Activated T-helper 17 cell treated with anti-CD3 and anti-CD28 coated beads, Interleukin-2, amount 50 U/mL, for 72 hours (primary cell): Measurements from ENCODE around the gene MVB12B. TPM values are rescaled to one million over a fixed set of nuclear protein-coding genes. Genes with fewer than 3 reads are reported as not detected.
"Not testable (repeated sequence)": the region's sequence is repeated elsewhere in the genome, so short reads cannot be mapped to it uniquely, and the experiment has no call there.

Source experiments
- ATAC-seq: fragments of 150-1000 bp; cut with Tn5 transposase; replicated peaks from 2 replicates; pipeline ENCODE4 v1.10.0; 2021; ENCODE audit warnings: mild to moderate bottlenecking, moderate library complexity
- H3K27ac Mint-ChIP-seq: one replicate; pipeline ENCODE4 v1.8.0; 2022; ENCODE audit warnings: mixed read lengths
- H3K27me3 Mint-ChIP-seq: one replicate; pipeline ENCODE4 v1.8.0; 2022; ENCODE audit warnings: mixed read lengths
- H3K36me3 Mint-ChIP-seq: one replicate; pipeline ENCODE4 v1.8.0; 2022; ENCODE audit warnings: low read depth, mild to moderate bottlenecking, mixed read lengths
- H3K4me1 Mint-ChIP-seq: one replicate; pipeline ENCODE4 v1.8.0; 2022; ENCODE audit warnings: mixed read lengths
- H3K4me3 Mint-ChIP-seq: one replicate; pipeline ENCODE4 v1.8.0; 2022; ENCODE audit warnings: mild to moderate bottlenecking, mixed read lengths
- H3K9me3 Mint-ChIP-seq: one replicate; pipeline ENCODE4 v1.8.0; 2022; ENCODE audit warnings: mixed read lengths
- total RNA-seq, 2 donors: library from RNA; stranded (reverse); gene quantifications; one replicate each; pipeline ENCODE4 v1.2.3, GENCODE V29; 2022

The MVB12B gene, protein sequence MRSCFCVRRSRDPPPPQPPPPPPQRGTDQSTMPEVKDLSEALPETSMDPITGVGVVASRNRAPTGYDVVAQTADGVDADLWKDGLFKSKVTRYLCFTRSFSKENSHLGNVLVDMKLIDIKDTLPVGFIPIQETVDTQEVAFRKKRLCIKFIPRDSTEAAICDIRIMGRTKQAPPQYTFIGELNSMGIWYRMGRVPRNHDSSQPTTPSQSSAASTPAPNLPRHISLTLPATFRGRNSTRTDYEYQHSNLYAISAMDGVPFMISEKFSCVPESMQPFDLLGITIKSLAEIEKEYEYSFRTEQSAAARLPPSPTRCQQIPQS
- total RNA-seq = 1 to 10 TPM; 3.9 TPM

GRCh38 chr9:126326228-126327005 lies at the start of gene MVB12B:
Gene MVB12B, plus strand, starts transcription at chr9:126326829. Its CDS starts 101 bp downstream, at chr9:126326930.
- Mint-ChIP-seq H3K9me3 (no peaks in the 10 kb centered on the region), H3K4me3 (peak within 1 kb of the TSS; percentile 73)
- ATAC-seq = peak; percentile 81

GRCh38 chr9:126283799-126284465 lies 42.7 kb upstream of the MVB12B start:
- Mint-ChIP-seq H3K9me3 (peaks cover 3% of the 10 kb centered on the region), H3K36me3 (no peaks in the 10 kb centered on the region), H3K4me3 (no peak overlapping the region), H3K27me3 (peaks cover 12% of the 10 kb centered on the region), H3K4me1 (no peaks in the 10 kb centered on the region), H3K27ac (no peak overlapping the region)
- no peak for ATAC-seq

More at GRCh38 chr9:126326228-126327005, at the start of gene MVB12B:
- Mint-ChIP-seq H3K27ac (peak within 1 kb of the TSS; percentile 72), H3K36me3 (no peaks in the 10 kb centered on the region), H3K27me3 (no peaks in the 10 kb centered on the region), H3K4me1 (peaks cover 6% of the 10 kb centered on the region)

GRCh38 chr9:126285652-126286051 lies 41.0 kb upstream of the MVB12B start:
- not testable (repeated sequence) for H3K9me3 Mint-ChIP-seq, H3K27me3 Mint-ChIP-seq, H3K4me3 Mint-ChIP-seq, H3K36me3 Mint-ChIP-seq, H3K27ac Mint-ChIP-seq, ATAC-seq, H3K4me1 Mint-ChIP-seq

DNA sequence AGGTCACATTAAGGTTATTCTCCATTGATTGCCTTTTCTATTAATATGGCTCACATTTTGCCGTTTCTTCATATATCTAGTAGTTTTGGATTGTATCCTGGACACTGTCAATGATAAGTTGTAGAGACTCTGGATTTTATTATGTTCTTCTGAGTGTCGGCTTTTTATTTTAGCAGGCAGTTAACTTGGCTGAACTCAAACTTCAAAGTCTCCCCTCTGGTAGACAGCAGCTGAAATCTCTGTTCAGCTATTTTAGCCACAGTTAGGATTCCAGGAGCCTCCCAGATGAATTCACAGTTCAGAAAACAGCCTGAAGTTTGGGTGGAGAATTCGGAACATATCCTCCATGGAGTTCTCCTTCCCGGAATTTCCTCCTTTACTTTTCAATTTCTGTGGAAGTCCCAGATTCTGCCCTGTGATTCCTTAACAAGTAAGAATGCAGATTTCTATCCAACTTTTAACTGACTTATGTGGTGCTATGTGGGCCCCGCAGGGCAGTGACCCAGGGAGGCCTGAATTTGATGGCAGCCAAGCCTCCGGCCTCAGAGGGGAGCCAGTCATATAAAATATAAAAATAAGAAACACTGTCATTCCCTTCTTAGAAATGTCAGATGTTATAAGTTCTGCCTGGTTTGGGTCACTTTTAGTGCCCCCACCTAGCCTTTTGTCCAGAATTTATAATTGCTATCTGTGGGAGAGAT lies 39.3 kb upstream of the MVB12B start:
- H3K36me3 Mint-ChIP-seq = no peaks in the 10 kb centered on the region
- ATAC-seq = no peak
- no peak overlapping the region for H3K27ac Mint-ChIP-seq
- no peaks in the 10 kb centered on the region for H3K4me1 Mint-ChIP-seq
- H3K27me3 Mint-ChIP-seq = peaks cover 8% of the 10 kb centered on the region
- H3K4me3 Mint-ChIP-seq = no peak overlapping the region
- H3K9me3 Mint-ChIP-seq = no peaks in the 10 kb centered on the region

- no peaks in the 10 kb centered on the region for H3K9me3 Mint-ChIP-seq
- H3K4me1 Mint-ChIP-seq = no peaks in the 10 kb centered on the region
- H3K36me3 Mint-ChIP-seq = no peaks in the 10 kb centered on the region
- peaks cover 8% of the 10 kb centered on the region for H3K27me3 Mint-ChIP-seq
- ATAC-seq = no peak
- H3K4me3 Mint-ChIP-seq = no peak overlapping the region
- H3K27ac Mint-ChIP-seq = no peak overlapping the region
Measured at GRCh38 chr9:126290871-126291270, 35.8 kb upstream of the MVB12B start.

- no peak overlapping the region for H3K4me3 Mint-ChIP-seq
- H3K27me3 Mint-ChIP-seq = peaks cover 10% of the 10 kb centered on the region
- ATAC-seq = no peak
- no peak overlapping the region for H3K27ac Mint-ChIP-seq
- no peaks in the 10 kb centered on the region for H3K9me3 Mint-ChIP-seq
- no peaks in the 10 kb centered on the region for H3K4me1 Mint-ChIP-seq
- H3K36me3 Mint-ChIP-seq = no peaks in the 10 kb centered on the region
Measured at GRCh38 chr9:126291925-126292324, 34.7 kb upstream of the MVB12B start.

DNA sequence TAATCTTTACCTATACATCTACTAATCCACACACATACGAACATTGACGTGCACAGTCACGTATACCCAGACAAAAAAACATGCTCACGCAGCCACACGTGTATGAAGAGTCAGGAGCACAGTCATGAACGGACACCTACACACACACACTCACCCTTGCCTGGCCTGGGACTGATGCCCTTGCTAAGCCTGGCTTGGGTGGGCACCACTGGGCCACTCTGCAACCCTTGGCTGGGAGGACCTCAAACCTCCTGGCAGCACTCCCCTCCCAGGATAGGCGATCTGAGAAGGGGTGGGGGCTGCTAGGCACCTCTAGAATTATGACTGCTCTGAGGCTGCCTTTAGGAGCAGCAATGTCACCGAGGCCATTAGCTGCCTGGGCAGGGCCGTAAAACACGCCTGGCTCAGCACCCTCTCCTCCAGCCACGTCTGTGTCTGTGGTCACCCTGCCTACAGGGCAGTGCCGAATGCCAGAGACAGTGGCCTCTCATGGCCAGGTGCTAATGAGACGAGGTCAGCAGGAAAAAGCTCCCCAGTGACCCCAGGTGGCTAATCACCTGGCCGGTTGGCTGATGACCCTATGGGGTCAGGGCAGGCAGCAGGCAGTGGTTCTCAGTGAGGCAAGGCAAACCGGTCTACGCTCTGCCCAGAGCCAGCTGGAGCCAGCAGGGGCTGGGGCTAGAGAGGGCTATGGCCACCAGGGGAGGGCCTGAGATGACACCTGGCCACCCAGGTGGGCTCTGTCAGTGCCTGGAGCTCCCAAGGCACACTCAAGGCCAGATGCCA lies 33.7 kb upstream of the MVB12B start:
- ATAC-seq = no peak
- Mint-ChIP-seq H3K27me3 (peaks cover 10% of the 10 kb centered on the region), H3K36me3 (no peaks in the 10 kb centered on the region), H3K27ac (no peak overlapping the region), H3K4me3 (no peak overlapping the region), H3K9me3 (no peaks in the 10 kb centered on the region), H3K4me1 (no peaks in the 10 kb centered on the region)

- no peak for ATAC-seq
- no peak overlapping the region for H3K27ac Mint-ChIP-seq
- peaks cover 10% of the 10 kb centered on the region for H3K27me3 Mint-ChIP-seq
- H3K36me3 Mint-ChIP-seq = no peaks in the 10 kb centered on the region
- H3K9me3 Mint-ChIP-seq = no peaks in the 10 kb centered on the region
- H3K4me3 Mint-ChIP-seq = no peak overlapping the region
- no peaks in the 10 kb centered on the region for H3K4me1 Mint-ChIP-seq
Measured at GRCh38 chr9:126293522-126293889, 33.1 kb upstream of the MVB12B start.

- H3K27me3 Mint-ChIP-seq = peaks cover 10% of the 10 kb centered on the region
Measured at GRCh38 chr9:126294331-126295081, 32.1 kb upstream of the MVB12B start.

DNA sequence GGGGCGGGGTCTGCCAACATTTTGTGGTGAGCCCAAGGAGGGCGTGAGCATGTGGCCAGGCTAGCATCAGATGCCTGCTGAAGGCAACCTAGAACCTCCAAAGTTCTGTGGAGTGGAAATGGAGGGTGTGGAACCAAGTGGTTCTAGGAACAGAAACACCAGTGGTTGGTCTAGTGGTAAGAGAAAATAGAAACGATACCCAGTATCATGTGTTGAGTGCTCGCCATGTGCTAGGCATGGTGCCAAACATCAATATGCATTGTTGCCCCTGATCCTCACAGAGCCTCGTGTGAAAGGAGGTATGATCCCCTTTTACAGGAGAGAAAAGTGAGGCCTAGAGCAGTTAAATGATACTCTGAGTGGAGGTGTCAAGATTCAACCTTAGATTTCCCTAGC lies 31.5 kb upstream of the MVB12B start:
- no peak for ATAC-seq
- Mint-ChIP-seq H3K36me3 (no peaks in the 10 kb centered on the region), H3K4me1 (no peaks in the 10 kb centered on the region), H3K9me3 (no peaks in the 10 kb centered on the region), H3K4me3 (no peak overlapping the region), H3K27ac (no peak overlapping the region), H3K27me3 (peaks cover 10% of the 10 kb centered on the region)

More at GRCh38 chr9:126294331-126295081, 32.1 kb upstream of the MVB12B start:
- Mint-ChIP-seq H3K9me3 (no peaks in the 10 kb centered on the region), H3K27ac (no peak overlapping the region), H3K36me3 (no peaks in the 10 kb centered on the region), H3K4me1 (no peaks in the 10 kb centered on the region), H3K4me3 (no peak overlapping the region)
- no peak for ATAC-seq

DNA sequence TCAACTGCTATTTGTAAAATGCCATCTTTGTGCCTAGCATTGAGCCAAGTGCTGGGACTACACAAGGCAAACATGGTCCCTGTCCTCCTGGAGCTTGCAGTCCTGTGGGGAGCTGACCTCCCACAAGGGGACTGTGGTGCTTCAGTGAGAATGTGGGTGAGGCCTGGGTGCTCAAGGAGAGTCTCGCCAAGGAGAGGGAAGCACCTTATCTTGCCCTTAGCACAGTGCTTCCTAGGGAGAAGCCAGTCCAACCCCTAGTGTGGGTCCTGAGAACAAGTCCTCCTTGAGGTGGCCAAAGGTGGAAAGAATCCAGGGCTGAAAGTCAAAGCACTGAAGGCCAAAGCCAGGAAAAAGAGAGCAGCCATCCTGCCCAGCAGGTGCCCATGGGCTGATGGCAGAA lies 31.1 kb upstream of the MVB12B start:
- no peaks in the 10 kb centered on the region for H3K36me3 Mint-ChIP-seq
- H3K9me3 Mint-ChIP-seq = no peaks in the 10 kb centered on the region
- H3K4me1 Mint-ChIP-seq = no peaks in the 10 kb centered on the region
- H3K27ac Mint-ChIP-seq = no peak overlapping the region
- no peak overlapping the region for H3K4me3 Mint-ChIP-seq
- H3K27me3 Mint-ChIP-seq = peaks cover 10% of the 10 kb centered on the region
- no peak for ATAC-seq

DNA sequence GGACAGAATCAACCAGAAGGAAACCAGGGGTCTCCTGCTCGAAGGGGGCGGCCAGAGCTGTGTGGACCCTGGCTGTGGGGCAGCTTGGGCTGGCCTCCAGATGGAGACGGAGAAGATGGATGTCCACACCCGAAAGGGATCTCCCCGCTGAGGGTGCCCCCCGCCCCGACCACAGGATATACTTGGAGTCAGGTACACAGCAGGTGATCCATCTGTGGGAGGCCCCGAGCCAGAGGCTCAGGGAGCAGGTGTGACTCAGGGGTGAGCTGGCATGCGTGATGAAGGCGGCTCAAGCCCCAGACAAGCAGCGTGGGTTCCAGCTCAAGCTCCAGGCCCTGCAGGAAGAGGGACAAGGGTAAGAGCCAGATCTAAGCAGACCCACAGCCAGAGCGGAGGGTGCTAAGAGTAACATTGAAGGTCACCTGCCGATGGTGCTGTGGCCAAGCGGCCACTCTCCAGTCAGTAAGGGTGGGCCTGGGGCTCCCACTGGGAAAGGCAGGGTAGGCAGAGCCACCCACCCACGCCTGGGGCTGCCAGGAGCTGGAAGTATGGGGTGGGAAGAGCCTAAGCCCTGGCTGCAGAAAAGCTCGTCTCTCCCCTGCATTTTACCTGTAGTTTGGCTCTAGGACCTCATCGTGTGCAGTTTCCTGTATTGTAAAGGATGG lies 30.6 kb upstream of the MVB12B start:
- Mint-ChIP-seq H3K4me3 (no peak overlapping the region), H3K9me3 (no peaks in the 10 kb centered on the region), H3K36me3 (no peaks in the 10 kb centered on the region), H3K27ac (no peak overlapping the region), H3K4me1 (no peaks in the 10 kb centered on the region), H3K27me3 (peaks cover 10% of the 10 kb centered on the region)
- no peak for ATAC-seq

GRCh38 chr9:126296687-126297086 lies 29.9 kb upstream of the MVB12B start:
- no peak for ATAC-seq
- H3K36me3 Mint-ChIP-seq = no peaks in the 10 kb centered on the region
- H3K4me1 Mint-ChIP-seq = no peaks in the 10 kb centered on the region
- H3K27ac Mint-ChIP-seq = no peak overlapping the region
- no peaks in the 10 kb centered on the region for H3K9me3 Mint-ChIP-seq
- no peak overlapping the region for H3K4me3 Mint-ChIP-seq
- H3K27me3 Mint-ChIP-seq = peaks cover 10% of the 10 kb centered on the region
